ENCODE results near the gene LURAP1L. TPM values are rescaled to one million over a fixed set of nuclear protein-coding genes. Genes with fewer than 3 reads are reported as not detected.

Gene LURAP1L
- polyA plus RNA-seq, 3 donors: 19.0 to 22.7 (median 19.4) TPM

DNA sequence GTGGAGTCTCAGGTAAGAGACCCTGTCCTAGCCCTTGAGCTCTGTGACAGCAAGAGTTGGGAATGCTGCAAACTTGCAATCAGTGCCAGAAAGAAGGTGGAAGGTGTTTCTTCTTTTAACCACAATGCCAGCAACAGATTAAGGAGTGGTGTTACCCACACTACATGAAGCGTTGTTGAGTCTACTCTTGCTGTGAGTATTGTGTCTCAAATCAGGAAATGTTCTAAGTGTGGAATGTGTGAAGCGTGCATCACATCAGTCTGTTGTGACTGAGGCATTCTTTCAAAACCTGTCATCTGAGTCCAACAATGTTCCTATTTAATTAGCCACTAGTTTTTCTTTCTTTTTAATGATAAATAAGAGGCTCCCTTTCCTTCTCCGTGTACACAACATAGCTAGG, 2.9 kb upstream of the LURAP1L start:
- DNase-seq: no peak

DNA sequence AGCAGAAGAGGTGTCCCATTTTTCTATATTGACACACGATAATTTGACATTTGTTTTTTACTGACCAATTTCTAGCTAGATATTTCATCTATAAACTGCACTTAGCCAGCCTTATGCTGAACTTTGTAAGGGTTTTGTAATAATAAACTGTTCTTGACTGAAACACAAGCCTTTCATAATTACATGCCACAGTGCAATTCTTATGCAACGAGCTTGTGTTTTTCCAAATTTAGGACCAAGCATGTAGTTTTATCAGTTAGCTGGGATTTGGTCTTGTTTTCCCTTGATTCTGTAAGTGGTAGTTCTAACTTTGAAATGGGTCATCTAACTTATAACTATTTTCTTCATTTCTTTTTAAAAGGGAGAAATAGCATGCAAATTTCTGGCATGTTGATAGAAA, 1.3 kb upstream of the LURAP1L start:
- DNase-seq: no peak

DNA sequence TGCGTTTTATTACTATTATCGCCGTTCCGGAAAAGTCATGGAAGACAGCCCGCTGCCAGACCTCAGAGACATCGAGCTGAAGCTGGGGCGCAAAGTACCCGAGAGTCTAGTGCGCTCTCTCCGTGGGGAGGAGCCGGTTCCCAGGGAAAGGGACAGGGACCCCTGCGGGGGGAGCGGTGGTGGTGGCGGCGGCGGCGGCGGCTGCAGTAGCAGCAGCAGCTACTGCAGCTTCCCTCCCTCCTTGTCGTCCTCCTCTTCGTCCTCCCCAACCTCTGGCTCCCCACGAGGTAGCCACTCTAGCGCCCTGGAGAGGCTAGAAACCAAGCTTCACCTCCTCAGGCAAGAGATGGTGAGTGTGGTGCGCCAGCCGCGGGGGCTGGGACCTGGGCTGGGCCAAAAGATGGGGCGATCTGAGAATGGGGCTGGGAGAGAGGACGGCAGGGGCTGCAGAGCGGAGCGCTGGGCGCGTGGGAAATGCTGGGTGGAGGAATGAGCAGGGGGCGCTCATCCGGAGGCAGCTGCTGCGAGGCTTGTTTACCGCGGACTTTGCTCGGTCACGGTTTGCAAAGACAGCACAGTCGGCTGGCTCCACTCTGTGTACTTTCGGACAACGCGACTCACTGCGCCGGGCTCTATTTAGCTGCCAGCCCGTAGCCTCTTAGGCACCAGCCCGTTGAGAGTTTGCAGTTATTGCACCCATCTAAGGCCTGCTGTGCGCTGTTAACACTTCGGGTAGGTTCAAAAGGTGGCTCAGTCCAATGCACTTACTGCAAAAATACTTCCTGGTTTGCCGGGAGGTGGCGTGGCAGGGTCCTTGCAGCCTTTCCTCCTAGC, 1.1 kb downstream of the LURAP1L start:
- peak; percentile 79 for DNase-seq

DNA sequence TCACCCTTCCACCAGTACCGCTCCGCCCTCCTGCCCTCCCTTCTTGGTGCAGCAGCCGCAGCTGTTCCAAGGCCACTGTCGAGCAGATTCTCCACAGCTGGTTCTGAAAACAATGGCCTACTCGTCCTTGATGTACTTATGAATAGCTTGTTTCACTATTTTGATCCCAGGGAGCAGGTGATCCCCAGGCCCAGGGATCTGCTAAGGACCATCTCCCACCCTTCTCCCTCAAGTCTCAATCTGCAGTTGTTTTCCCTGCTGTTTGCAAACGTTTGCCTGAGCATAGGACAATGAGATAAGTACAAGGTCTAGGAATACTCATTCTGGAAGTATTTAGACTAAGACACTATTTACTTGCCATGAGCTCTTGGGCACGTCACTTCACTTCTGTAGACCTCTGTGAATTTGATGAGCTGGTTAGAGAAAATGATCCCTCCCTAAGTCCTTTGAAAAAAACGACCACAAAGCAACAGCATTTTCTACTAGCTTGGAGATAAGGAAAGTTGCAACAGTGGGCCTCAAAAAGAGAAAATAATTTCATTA, 1.8 kb downstream of the LURAP1L start:
- peak; percentile 88 for DNase-seq

DNA sequence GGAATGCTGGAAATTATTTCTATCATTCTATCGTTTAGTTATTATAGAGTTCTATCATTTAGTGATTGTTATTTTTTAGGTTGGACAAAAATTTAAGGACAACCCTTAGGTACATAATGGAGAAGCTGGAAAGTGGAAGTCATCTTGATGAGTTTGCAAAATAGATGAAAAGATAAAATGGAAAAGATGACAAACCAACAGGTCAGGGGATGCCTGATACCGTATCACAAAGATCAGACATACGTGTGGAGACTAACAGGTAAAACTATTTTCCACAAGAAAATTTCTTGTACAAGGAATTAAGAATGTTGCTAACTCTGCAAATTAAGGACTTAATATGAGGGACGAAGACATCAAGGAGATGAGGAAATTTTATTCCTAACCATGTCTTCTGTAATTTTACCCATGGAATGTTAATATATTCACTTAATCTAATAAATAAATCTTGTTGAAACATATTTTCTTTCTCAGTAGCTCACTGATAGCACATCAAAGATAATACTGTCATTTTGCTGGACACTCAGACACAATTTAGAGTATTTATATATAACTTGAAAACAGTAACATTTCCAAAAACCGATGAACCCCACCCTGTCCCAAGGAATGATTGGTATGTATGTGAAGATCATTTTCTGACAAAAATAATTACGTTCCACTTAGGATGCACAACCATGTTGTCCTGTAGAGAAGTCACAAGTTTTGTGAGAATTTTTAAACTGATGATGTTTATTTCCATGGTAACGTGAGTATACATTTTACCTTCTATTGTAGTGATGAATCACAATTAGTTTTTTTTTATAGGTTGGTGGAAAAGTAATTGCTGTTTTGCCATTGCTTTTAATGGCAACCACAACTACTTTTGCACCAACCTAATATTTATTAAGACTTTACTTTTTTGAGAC, 2.6 kb downstream of the LURAP1L start:
- DNase-seq: no peak

DNA sequence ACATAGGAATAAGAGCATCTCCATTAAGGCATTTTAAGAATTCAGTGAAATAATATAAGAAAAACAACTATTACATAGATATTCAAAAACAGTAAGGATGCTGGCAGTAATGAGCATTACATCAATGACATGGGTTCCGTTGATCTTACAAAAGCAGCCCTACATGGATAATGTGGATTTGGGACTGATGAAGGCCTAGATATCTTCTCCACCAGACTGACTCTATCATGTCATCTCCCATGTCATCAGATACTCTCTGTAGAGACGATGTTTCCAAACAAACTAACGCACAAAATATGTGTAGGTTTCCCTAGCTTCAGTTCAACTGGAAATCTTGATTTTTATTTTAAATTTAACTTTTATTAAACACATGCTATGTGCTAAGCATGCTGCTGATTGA, 3.6 kb downstream of the LURAP1L start:
- no peak for DNase-seq

DNA sequence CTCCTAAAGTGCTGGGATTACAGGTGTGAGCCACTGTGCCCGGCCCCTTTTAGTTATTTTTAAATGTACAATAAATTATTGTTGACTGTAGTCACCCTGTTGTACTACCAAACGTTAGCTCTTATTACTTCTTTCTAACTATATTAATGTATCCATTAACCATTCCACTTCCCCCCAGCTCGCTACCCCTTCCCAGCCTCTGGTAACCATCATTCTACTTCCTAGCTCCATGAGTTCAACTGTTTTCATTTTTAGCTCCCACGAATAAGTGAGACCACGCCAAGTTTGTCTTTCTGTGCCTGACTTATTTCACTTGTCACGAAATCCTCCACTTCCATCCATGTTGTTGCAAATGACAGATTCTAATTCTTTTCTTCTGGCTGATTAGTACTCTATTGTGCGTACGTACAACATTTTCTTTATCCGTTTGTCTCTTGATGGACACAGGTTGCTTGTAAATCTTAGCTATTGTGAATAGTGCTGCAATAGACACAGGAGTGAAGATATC, 6.5 kb downstream of the LURAP1L start:
- DNase-seq: no peak

DNA sequence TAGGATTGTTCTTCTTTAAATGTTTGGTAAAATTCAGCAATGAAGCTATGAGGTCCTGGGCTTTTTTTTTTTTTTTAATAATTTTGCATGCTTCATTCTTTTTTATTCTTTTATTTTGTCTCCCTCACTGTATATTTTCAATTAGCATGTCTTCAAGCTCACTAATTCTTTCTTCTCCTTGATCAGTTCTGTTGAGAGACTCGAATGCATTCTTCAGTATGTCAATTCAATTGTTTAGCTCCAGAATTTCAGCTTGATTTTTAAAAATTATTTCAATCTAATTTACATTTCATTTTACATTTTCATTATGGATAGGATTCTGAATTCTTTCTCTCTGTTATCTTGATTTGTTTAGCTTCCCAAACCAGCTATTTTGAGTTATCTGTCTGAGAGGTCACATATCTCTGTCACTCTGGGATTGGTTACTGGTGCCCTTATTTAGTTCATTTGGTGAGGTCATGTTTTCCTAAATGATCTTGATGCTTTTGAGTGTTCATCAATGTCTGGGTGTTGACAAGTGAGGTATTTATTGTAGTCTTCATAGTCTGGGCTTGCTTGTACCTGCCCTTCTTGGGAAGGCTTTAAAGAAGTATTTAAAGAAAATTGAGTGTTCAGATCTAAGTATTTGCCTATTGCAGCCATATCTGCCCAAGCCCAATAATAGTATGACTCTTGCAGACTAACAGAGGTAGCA, 9.1 kb downstream of the LURAP1L start:
- no peak for DNase-seq

DNA sequence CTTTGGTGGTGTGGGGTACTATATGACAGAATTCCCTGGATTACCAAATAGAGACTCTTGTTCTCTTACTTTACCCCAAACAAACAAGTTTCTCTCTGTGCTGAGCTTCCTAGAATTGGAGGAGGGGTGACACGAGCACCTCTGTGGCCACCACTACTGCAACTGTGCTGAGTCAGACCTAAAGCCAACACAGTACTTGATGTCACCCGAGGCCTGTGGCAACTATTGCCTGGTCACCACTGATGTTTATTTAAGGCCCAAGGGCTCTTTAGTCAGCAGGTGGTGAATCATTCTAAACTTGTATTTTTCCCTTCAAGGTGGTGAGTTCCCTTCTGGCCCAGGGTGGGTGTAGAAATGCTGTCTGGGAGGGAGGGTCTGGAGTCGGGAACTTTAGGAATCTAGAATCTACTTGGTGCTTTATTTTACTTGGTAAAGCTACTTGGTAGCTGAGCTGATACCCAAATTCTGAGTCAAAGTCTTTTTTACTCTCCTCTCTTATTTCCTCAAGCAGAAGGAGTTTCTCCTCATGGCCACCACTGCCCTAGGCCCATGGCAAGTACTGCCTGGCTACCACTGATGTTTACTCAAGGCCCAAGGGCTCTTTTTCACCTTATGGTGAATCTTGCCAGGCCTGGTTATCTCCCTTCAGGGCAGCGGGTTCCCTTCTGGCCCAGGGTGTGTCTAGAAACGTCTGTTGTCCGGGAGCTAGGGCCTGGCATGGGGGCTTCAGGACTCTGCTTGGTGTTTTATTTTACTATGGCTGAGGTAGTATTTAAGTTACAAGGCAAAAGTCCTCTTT, 9.8 kb downstream of the LURAP1L start:
- no peak for DNase-seq

DNA sequence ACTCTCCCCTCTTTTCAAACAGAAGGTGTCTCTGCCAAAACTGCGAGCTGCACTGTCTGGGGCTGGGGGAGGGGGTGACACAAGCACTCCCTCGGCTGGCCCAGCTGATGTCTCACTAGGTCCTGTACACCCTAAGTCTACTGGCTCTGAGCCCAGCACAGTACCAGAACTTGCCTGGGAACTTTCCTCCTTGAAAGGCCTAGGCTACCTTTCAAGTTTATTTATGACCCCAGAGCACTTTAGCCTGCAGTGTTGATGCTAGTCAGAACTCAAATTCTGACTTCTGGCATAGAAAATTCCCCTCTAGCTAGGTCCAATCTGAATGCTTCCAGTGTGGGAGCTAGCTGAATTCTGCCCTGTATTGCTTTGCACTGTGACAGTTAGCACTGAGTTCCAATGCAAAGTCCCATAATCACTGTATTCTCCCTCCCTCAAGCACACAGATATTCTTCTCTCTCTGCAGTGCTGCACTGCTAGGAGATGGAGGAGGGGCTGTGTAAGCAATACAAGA, 10.5 kb downstream of the LURAP1L start:
- DNase-seq: no peak

DNA sequence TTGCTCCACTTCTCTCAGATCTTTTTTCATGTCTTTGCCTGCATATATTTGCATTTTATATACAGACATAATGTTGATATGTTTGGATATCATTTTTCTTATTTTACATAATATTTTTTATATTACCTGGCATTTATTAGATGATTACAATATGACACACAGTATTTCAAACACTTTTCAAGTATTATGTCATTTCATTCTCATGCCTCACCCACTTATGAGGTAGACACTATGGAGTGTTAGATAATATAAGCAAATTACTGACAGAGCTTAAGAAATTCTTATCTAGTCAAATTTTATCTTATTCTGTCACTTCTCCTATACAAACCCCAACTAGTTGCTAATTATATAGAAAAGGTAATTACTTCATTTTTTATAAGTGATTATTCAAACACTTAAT, 11.1 kb downstream of the LURAP1L start:
- DNase-seq: no peak

DNA sequence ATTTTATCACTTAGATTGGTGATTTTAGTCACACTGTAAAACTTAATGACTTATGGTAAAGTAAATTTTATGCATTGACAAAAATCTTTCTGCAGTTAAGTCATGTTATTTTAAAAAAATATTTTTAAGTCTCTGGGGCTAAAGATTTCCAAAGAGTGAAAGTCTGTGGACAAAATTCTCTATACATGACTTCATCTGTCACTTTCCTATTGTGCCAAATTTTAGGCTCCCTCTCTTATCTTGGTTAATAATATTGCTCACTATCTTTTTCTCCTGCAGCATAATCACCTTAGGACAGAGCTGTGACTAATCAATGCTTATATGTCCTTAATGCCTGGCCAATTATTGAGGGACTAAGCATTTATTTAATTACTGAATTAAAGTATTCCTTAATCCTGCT, 15.2 kb downstream of the LURAP1L start:
- DNase-seq: no peak

DNA sequence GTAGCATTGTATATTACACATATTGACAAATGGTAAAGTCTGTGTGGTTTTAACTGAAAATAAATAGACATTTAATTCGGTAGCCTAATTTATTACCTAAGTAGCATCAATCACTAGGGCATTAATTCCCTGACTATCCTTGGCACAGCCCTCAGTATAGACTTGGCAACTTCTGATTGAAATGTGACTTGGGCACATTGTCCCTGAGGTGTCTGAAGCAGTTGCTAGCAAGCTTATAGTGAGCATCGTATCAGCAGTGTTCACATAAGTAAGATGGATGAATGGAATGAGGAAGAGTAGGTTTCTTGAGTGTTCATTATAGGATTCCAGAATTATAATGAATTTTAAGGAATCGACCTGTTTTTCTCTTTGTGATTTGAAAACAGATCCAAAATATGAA, 16.1 kb downstream of the LURAP1L start:
- no peak for DNase-seq

DNA sequence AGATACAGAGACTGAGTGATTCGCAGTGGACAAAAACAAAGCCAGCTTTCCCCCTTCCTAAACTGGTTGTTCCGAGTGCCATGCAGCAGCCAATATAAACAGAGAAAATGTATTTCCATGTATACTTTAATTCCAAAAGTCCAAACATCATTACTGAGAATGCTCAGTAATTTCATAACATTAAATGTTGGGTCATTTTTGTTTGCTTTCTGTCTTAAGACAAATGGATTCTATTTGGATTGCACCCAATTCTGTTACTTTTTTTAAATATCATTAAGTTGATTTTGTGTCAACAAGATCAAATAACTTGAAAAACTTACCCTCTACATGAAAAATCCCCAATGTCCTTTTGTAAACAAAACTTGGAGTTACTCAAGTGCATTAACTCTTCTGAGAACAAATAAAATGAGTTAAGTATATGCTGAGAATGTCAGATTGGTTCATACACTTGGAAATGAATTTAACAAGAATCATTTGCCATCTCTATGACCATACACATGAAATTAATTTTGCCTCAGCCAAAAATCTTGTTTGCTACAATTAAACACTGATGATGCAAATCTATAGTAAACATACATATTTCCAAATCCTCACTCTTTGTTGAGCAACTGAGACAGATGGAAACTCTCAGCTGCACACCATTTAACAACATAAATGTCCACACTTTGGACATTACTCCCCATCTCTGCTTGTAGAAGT, 19.4 kb downstream of the LURAP1L start:
- DNase-seq: peak; percentile 65

DNA sequence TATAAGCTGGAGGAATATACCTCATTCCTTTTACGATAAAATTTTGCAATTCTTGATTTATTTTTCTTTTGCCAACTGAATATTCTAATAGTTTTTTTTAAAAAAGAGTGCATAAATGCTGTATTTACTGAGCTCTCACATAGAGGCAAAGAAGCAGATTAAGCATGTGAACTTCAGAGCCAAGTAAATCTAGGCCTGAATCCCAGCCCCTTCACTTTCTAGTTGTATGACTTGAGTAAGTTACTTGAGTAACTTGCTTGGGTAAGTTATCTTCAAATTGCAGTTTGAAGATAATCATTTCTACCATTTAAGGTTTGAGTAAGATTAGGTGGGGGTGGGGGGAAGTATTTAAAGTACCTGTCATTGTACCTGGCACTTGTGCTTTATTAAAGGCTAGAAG, 21.8 kb downstream of the LURAP1L start:
- no peak for DNase-seq

DNA sequence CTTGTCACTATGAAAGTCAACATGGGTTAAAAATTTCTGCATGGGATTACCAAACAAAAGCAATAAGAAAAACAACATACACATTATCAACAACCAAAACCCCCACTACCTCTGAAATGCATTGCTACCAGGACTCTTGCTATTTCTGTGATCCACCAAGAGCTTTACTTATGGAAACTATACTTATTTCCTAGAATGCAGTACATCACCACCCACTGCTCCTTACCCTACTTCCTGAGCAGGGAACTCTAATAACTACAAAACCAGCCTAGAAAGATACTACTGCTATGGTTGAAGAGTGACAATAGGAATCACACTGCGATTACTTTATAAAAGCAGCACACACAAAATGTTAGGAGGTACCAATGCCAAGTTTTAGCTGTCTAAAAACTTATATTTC, 22.2 kb downstream of the LURAP1L start:
- DNase-seq: no peak

DNA sequence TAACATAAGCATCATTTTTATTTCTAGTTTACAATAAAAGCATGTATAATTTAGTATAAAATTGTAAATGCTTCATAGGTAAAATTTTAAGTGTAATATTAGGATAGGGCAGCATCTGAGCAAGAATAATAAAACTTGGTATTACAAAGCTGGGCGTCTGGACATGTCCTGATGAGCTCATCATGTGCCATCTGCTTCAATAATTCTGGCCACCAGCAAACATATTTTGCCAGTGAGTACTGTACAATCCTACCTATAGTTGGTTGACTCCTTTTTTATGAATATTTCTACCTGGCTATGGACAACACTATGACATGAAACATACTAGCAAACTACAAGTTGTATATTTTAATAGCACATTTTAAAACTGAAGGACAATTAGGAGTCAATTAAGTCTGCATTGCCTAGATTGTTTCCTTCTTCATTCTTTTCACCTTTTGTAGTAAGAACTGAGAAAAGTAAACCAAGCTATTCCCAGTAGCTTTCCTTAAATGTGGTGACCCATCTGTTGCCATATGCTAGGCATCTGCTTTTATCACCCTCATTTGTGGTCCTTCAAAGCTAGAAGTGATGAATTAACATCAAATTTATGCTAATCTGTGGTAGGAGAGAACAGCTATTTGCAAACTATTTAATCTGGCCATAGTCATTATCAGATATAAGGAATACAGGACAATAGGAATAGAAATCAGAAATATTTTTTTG, 23.4 kb downstream of the LURAP1L start:
- DNase-seq: no peak

DNA sequence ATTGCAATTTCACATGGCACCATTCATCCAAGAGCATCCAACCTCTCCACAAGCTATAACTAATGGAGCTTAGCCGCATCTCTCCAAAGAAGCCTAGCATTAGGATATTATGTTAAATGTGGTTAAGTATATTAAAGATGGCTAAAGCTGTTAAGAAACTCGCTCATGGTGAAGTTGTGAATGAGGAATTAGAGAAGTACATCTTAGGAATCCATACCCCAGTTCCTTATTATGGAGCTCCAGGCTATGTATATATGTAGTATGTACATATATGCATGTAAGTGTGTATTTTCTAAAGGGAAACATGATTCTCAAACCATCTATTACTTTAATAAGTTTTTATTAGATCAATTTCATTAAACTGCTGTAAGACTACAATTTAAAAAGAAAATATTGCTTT, 26.4 kb downstream of the LURAP1L start:
- DNase-seq: no peak

DNA sequence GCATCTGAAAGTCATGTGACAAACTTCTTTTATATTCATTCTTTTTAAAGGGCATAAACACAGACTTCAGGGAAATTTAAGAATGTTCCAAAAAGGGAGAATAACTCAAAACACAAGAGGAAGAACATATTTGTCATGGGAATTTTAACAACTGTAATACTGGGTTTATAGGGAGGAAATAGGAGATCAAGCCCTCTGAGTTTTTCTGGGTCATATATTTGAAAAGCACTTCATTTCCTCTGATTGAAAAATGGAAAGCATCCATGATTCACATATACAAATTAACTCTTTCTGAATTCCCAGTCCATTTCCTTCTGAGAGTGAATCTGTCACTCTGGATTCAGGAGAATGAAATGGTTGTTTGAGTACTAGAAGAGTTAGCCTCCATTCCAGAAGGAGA, 26.8 kb downstream of the LURAP1L start:
- no peak for DNase-seq

DNA sequence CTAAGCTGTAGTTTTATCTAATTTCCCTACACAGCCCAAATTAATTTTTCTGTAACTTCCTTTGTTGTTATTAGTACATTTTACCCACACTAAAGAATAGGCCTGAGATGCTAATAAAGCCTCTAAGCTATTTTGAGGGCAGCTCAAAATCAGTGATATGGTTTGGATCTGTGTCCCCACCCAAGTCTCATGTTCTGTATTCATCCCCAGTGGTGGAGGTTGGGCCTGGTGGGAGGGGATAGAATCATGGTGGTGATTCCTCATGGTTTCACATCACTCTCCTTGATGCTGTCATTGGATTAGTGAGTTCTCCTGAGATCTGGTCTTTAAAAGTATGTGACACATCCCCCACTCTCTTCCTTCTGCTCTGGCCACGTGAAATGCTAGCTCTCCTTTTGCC, 27.3 kb downstream of the LURAP1L start:
- no peak for DNase-seq

Measured in renal pelvis (tissue), 4 donors.